IMR-90 (cell line): ENCODE results near the gene TIGD1. TPM values are rescaled to one million over a fixed set of nuclear protein-coding genes. Genes with fewer than 3 reads are reported as not detected.

Experiments
- ATAC-seq: fragments of 200-7000 bp; cut with Tn5 transposase; 2 replicates; pipeline ENCODE4 v1.9.1; 2020; ENCODE audit warnings: low read depth, mild to moderate bottlenecking, moderate library complexity
- BruUV-seq: library from RNA; stranded (reverse); fragments of 400-500 nt; replicated peaks from 2 replicates; lab custom pipeline; 2021; lab: Mats Ljungman, UMichigan
- CTCF ChIA-PET: fragments of 300-600 bp; formaldehyde crosslinking; extraction: SDS; loops from one replicate; lab custom pipeline; 2021; ENCODE audit warnings: antibody characterized with exemption; lab: Yijun Ruan, JAX
- POLR2A ChIA-PET: fragments of 300-600 bp; sonication (Branson Sonifier 250); formaldehyde crosslinking; loops from one replicate; lab custom pipeline; 2022; ENCODE audit warnings: antibody characterized with exemption; ENCODE audit not compliant: unreplicated experiment; lab: Charles Lee
- DNase-seq: peaks from one replicate; pipeline ENCODE4 v3.0.0; 2013
- H2AFZ ChIP-seq: replicated peaks from 2 replicates; pipeline ENCODE3; 2013; ENCODE audit warnings: low read length, mild to moderate bottlenecking; ENCODE audit not compliant: poor library complexity
- H2AK5ac ChIP-seq: 2 replicates; pipeline ENCODE4 v1.6.1; 2013; ENCODE audit warnings: low read depth, low read length, inconsistent platforms
- H2AK9ac ChIP-seq: replicated peaks from 2 replicates; pipeline ENCODE3; 2013; ENCODE audit warnings: mild to moderate bottlenecking, low read depth, low read length, moderate library complexity; ENCODE audit not compliant: poor library complexity
- H2BK120ac ChIP-seq: 2 replicates; pipeline ENCODE4 v1.6.1; 2013; ENCODE audit warnings: low read depth, low read length, inconsistent platforms
- H2BK15ac ChIP-seq: 3 replicates; pipeline ENCODE4 v1.6.1; 2013; ENCODE audit warnings: low read depth, low read length, inconsistent platforms
- H2BK20ac ChIP-seq: 2 replicates; pipeline ENCODE4 v1.6.1; 2013; ENCODE audit warnings: low read depth, mild to moderate bottlenecking, inconsistent platforms, low read length, moderate library complexity
- H2BK5ac ChIP-seq: 2 replicates; pipeline ENCODE4 v1.6.1; 2013; ENCODE audit warnings: mild to moderate bottlenecking, low read depth, low read length, inconsistent platforms; ENCODE audit not compliant: poor library complexity, severe bottlenecking
- H3K14ac ChIP-seq: replicated peaks from 2 replicates; pipeline ENCODE4 v1.6.1; 2013; ENCODE audit warnings: low read depth, low read length, inconsistent platforms
- H3K18ac ChIP-seq: 2 replicates; pipeline ENCODE4 v1.6.1; 2013; ENCODE audit warnings: low read depth, low read length, control low read depth
- H3K23ac ChIP-seq: 2 replicates; pipeline ENCODE4 v1.6.1; 2013; ENCODE audit warnings: low read depth, low read length, inconsistent platforms
- H3K27ac ChIP-seq: 2 replicates; pipeline ENCODE4 v1.5.1; 2013; ENCODE audit warnings: mild to moderate bottlenecking, control low read depth, low read length; ENCODE audit not compliant: insufficient read depth
- H3K27me3 ChIP-seq: 2 replicates; pipeline ENCODE4 v1.6.1; 2013; ENCODE audit warnings: low read length; ENCODE audit not compliant: control insufficient read depth, insufficient read depth
- H3K36me3 ChIP-seq: 2 replicates; pipeline ENCODE4 v1.6.1; 2013; ENCODE audit warnings: low read length, mixed read lengths; ENCODE audit not compliant: control insufficient read depth, insufficient read depth
- H3K4ac ChIP-seq: 2 replicates; pipeline ENCODE4 v1.6.1; 2013; ENCODE audit warnings: low read depth, low read length, inconsistent platforms
- H3K4me1 ChIP-seq: 2 replicates; pipeline ENCODE4 v1.6.1; 2013; ENCODE audit warnings: low read length, mixed read lengths; ENCODE audit not compliant: control insufficient read depth, insufficient read depth
- H3K4me2 ChIP-seq: 2 replicates; pipeline ENCODE4 v1.6.1; 2013; ENCODE audit warnings: low read depth, mild to moderate bottlenecking, control low read depth, low read length, moderate library complexity
- H3K4me3 ChIP-seq: 2 replicates; pipeline ENCODE4 v1.5.1; 2013; ENCODE audit warnings: low read depth, mild to moderate bottlenecking, control low read depth, low read length, moderate library complexity; ENCODE audit not compliant: insufficient read depth
- H3K56ac ChIP-seq: 2 replicates; pipeline ENCODE4 v1.6.1; 2013; ENCODE audit warnings: low read length, inconsistent platforms; ENCODE audit not compliant: insufficient read depth; ENCODE audit errors: extremely low read depth
- H3K79me1 ChIP-seq, 2 experiments: 2 replicates each; pipeline ENCODE4 v1.6.1; 2013; ENCODE audit warnings: low read length in 2 of 2, inconsistent platforms in 1 of 2, low read depth in 1 of 2
- H3K9ac ChIP-seq: 2 replicates; pipeline ENCODE4 v1.6.1; 2013; ENCODE audit warnings: low read depth, low read length, control low read depth
- H3K9me1 ChIP-seq: 2 replicates; pipeline ENCODE4 v1.6.1; 2013; ENCODE audit warnings: low read length, inconsistent platforms; ENCODE audit not compliant: insufficient read depth
- H3K9me3 ChIP-seq: 2 replicates; pipeline ENCODE4 v1.6.1; 2013; ENCODE audit warnings: low read length; ENCODE audit not compliant: control insufficient read depth, insufficient read depth
- H4K20me1 ChIP-seq: 2 replicates; pipeline ENCODE4 v1.6.1; 2013; ENCODE audit warnings: low read length, inconsistent platforms; ENCODE audit not compliant: insufficient read depth
- H4K5ac ChIP-seq: 2 replicates; pipeline ENCODE4 v1.6.1; 2013; ENCODE audit warnings: mild to moderate bottlenecking, low read depth, low read length, control low read depth
- H4K8ac ChIP-seq, 2 experiments: 2 replicates each; pipeline ENCODE4 v1.6.1; 2013; ENCODE audit warnings: low read depth in 2 of 2, low read length in 2 of 2, control low read depth in 1 of 2, inconsistent platforms in 1 of 2
- H4K91ac ChIP-seq: 2 replicates; pipeline ENCODE4 v1.6.1; 2013; ENCODE audit warnings: low read depth, low read length, inconsistent platforms; ENCODE audit not compliant: insufficient read depth
- CEBPB ChIP-seq: IDR thresholded peaks from 2 replicates; pipeline ENCODE4 v1.6.1; 2012; ENCODE audit warnings: low read depth, low read length, improper control_type of control experiment
- MAZ ChIP-seq: IDR thresholded peaks from 2 replicates; pipeline ENCODE4 v1.6.1; 2012; ENCODE audit warnings: low read depth, mild to moderate bottlenecking, low read length, improper control_type of control experiment, moderate library complexity, borderline replicate concordance
- NFE2L2 ChIP-seq: fragments of 150-350 bp; IDR thresholded peaks from 2 replicates; pipeline ENCODE4 v1.6.1; 2016; ENCODE audit warnings: low read depth, mild to moderate bottlenecking, low read length
- RCOR1 ChIP-seq: IDR thresholded peaks from 2 replicates; pipeline ENCODE4 v1.6.1; 2012; ENCODE audit warnings: mild to moderate bottlenecking, low read length, improper control_type of control experiment; ENCODE audit not compliant: insufficient replicate concordance
- SMC3 ChIP-seq: fragments of 150-350 bp; IDR thresholded peaks from 2 replicates; pipeline ENCODE4 v1.6.1; 2016; ENCODE audit warnings: low read depth, mild to moderate bottlenecking, antibody characterized with exemption, low read length, moderate library complexity
- WGBS, 2 experiments: methylation state at CpG; one replicate each; pipeline versions ENCODE4 v1.1.5 to v1.1.7; 2013; ENCODE audit warnings: missing lambda C conversion rate in 2 of 2; ENCODE audit not compliant: insufficient read length in 1 of 2; ENCODE audit errors: extremely low coverage in 2 of 2; 5-methylcytosine and 5-hydroxymethylcytosine counted together
- dilution Hi-C: fragments of 300-500 bp; cut with HindIII; formaldehyde crosslinking; loops from one replicate; pipeline ENCODE4 v1.14.3; 2018; ENCODE audit warnings: low sequenced_read_pairs; ENCODE audit not compliant: unreplicated experiment
- in situ Hi-C: fragments of 300-500 bp; cut with MboI; formaldehyde crosslinking; loops from 3 replicates; pipeline ENCODE4 v1.14.3; 2019; ENCODE audit warnings: low sequenced_read_pairs, inconsistent platforms, mixed read lengths
- intact Hi-C: fragments of 100-400 bp; cut with micrococcal nuclease; formaldehyde crosslinking; loops from 2 replicates; pipeline ENCODE4 v1.10.0; 2022
- polyA plus RNA-seq, 3 experiments: library from polyadenylated mRNA; depleted of rRNA; stranded (reverse); fragments of >200 nt; gene quantifications; 2 replicates each; pipeline ENCODE4 v1.2.3, GENCODE V29; 2012; ENCODE audit warnings: low replicate concordance in 1 of 3
- total RNA-seq: library from RNA; depleted of rRNA; stranded (reverse); fragments of >200 nt; gene quantifications from 2 replicates; pipeline ENCODE4 v1.2.3, GENCODE V29; 2012
- TF ChIP-seq, protein P1 (sequence below): fragments of 150-350 bp; IDR thresholded peaks from 2 replicates; pipeline ENCODE4 v1.6.1; 2017; ENCODE audit warnings: mild to moderate bottlenecking, antibody characterized with exemption, low read length, low read depth

Gene TIGD1
- total and polyA plus RNA-seq, 2 of the 4 experiments (the other 2 are of a cell fraction): 2.7 to 2.9 TPM

DNA sequence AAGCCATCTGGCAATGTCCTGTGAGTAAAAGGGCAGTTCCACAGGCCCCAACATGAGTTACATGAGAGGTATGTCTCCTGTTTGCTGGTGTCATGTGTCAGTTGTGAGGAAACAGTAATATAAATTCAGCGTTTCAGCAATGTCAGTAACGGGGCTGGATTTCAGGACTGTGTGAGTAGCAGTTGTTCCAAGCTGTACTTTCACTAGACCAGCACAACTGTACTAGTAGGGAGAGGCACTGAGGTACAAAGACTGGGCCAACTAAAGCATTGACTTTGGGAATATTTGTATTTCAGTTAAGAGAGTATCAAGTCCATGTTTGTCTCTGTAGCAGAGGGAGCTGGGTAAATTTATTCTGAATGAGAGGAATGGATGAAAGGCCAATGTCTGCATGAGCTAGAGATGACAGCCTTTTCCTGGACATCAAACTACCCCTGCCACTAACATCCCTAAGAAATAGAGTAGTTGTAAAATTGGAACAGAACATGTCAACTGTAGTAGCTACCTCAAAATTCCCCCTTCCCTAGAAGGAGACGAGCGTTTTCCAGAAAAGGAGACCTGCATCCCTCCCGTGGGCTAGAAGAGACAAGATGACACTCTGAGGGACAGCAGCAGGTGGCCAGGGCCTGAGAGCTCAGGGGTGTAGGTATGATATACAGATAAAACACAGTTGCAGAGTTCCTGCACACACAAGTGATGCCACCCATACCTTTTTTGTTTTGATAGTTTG is 24.5 kb upstream of the TIGD1 start:
- no CpG with 5 or more reads among the region's 5 CpGs for WGBS, 2 experiments
- no peak overlapping the region for H2AK5ac ChIP-seq
- no peaks in the 10 kb centered on the region for H3K9me3 ChIP-seq
- DNase-seq: peak; percentile 83
- in situ Hi-C loops (no loop called here), intact Hi-C loops (no loop called here), dilution Hi-C loops (no loop called here)
- no peak overlapping the region; the same call in 1 of the 2 replicates for H3K14ac ChIP-seq
- peaks cover 6% of the 10 kb centered on the region; the same call in 1 of the 2 replicates for H3K4me1 ChIP-seq
- peak; percentile 80 for ATAC-seq
- H3K9me1 ChIP-seq: peaks cover 9% of the 10 kb centered on the region; the same call in 1 of the 2 replicates
- H3K4me2 ChIP-seq: peak overlapping the region; percentile 32; the same call in 1 of the 2 replicates
- H2BK15ac ChIP-seq: no peak overlapping the region
- no peak overlapping the region for H2AFZ ChIP-seq
- no peak overlapping the region for H4K5ac ChIP-seq
- 0 out of 2 replicates have a peak overlapping the region, but pooled peaks have one; percentile 3 for H2BK20ac ChIP-seq
- CTCF ChIA-PET: interaction anchor here (0.5 kb wide), 1 partner anchor 142 kb away, joined by 3 read pairs; no protein-coding TSS in a partner anchor
- POLR2A ChIA-PET: no interaction called here
- H3K23ac ChIP-seq: no peak overlapping the region
- peaks cover 9% of the 10 kb centered on the region; the same call in 1 of the 2 replicates for H3K36me3 ChIP-seq
- TF ChIP-seq MAZ: 0 out of 2 replicates have a peak, but pooled peaks have one; percentile 21
- TF ChIP-seq, protein P1, sequence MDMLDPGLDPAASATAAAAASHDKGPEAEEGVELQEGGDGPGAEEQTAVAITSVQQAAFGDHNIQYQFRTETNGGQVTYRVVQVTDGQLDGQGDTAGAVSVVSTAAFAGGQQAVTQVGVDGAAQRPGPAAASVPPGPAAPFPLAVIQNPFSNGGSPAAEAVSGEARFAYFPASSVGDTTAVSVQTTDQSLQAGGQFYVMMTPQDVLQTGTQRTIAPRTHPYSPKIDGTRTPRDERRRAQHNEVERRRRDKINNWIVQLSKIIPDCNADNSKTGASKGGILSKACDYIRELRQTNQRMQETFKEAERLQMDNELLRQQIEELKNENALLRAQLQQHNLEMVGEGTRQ: no peak
- no peak for TF ChIP-seq NFE2L2
- TF ChIP-seq CEBPB: peak; percentile 52; the same call in 1 of the 2 replicates
- peak; percentile 25 for TF ChIP-seq RCOR1
- TF ChIP-seq SMC3: no peak
- H3K27ac ChIP-seq: no peak overlapping the region
- peak overlapping the region; percentile 27; the same call in 1 of the 2 replicates for H3K4ac ChIP-seq
- no peak overlapping the region for H4K91ac ChIP-seq
- H2BK120ac ChIP-seq: no peak overlapping the region
- no peaks in the 10 kb centered on the region for H3K27me3 ChIP-seq
- no peaks in the 10 kb centered on the region for H4K20me1 ChIP-seq
- H3K56ac ChIP-seq: no peak overlapping the region
- H3K9ac ChIP-seq: no peak overlapping the region
- no TSS peak for BruUV-seq
- H3K18ac ChIP-seq: no peak overlapping the region
- peaks cover 0 to 21% of the 10 kb centered on the region in 2 experiments; a peak in 1 of 4 replicates for H3K79me1 ChIP-seq
- H2BK5ac ChIP-seq: peak overlapping the region; percentile 23
- H4K8ac ChIP-seq: no peak overlapping the region; a peak in 1 of 4 replicates
- H2AK9ac ChIP-seq: no peak overlapping the region
- H3K4me3 ChIP-seq: no peak overlapping the region
